Measurements from ENCODE around the gene TMEM132D. TPM values are rescaled to one million over a fixed set of nuclear protein-coding genes. Genes with fewer than 3 reads are reported as not detected.

Gene TMEM132D
- polyA plus RNA-seq, 1 experiment: 0.02 TPM

GRCh38 chr12:129102233-129102632 is 801.6 kb downstream of the TMEM132D start:
- ChIA-PET CTCF (no interaction called here), POLR2A (no interaction called here)
- no peak for DNase-seq (ENCODE audit: low read depth)
- TF ChIP-seq, protein P1, sequence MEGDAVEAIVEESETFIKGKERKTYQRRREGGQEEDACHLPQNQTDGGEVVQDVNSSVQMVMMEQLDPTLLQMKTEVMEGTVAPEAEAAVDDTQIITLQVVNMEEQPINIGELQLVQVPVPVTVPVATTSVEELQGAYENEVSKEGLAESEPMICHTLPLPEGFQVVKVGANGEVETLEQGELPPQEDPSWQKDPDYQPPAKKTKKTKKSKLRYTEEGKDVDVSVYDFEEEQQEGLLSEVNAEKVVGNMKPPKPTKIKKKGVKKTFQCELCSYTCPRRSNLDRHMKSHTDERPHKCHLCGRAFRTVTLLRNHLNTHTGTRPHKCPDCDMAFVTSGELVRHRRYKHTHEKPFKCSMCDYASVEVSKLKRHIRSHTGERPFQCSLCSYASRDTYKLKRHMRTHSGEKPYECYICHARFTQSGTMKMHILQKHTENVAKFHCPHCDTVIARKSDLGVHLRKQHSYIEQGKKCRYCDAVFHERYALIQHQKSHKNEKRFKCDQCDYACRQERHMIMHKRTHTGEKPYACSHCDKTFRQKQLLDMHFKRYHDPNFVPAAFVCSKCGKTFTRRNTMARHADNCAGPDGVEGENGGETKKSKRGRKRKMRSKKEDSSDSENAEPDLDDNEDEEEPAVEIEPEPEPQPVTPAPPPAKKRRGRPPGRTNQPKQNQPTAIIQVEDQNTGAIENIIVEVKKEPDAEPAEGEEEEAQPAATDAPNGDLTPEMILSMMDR (IDR thresholded peaks at IDR 0.05; ENCODE audit: insufficient read depth, low read depth, low read length): no peak
- no peak overlapping the region for H3K4me3 ChIP-seq (ENCODE audit: low read depth, low read length)
- no peaks in the 10 kb centered on the region for H3K36me3 ChIP-seq (ENCODE audit: control insufficient read depth, insufficient read depth, low read length)
- H3K27me3 ChIP-seq (ENCODE audit: control insufficient read depth, insufficient read depth, low read length): no peaks in the 10 kb centered on the region

GRCh38 chr12:129101816-129102215 is 802.0 kb downstream of the TMEM132D start:
- Histone ChIP-seq H3K36me3 (ENCODE audit: control insufficient read depth, insufficient read depth, low read length) (no peaks in the 10 kb centered on the region), H3K27me3 (ENCODE audit: control insufficient read depth, insufficient read depth, low read length) (no peaks in the 10 kb centered on the region), H3K4me3 (ENCODE audit: low read depth, low read length) (no peak overlapping the region)
- DNase-seq (ENCODE audit: low read depth): no peak
- ChIA-PET POLR2A (no interaction called here), CTCF (no interaction called here)
- TF ChIP-seq, protein P1 (IDR thresholded peaks at IDR 0.05; ENCODE audit: insufficient read depth, low read depth, low read length): no peak

DNA sequence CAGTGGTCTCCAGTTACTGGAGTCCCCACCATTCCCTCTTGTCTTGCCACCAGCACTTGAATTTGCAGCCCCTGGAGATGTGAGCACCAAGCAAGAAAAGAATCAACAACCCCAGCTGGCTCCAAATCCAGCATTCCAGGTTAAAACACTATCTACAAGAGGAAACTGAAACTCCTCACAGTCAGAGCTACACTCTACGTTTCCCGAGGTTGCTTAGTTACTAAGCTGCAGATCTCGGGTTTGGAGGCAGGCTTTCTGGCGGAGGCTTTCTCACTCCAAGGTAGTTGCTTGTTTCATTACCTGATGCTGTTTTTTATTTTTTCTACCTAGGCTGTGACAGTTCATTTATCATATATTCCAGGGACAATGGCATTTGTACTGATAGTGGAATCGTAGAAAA is 802.4 kb downstream of the TMEM132D start:
- H3K36me3 ChIP-seq (ENCODE audit: control insufficient read depth, insufficient read depth, low read length): no peaks in the 10 kb centered on the region
- POLR2A ChIA-PET: no interaction called here
- no peak overlapping the region for H3K4me3 ChIP-seq (ENCODE audit: low read depth, low read length)
- CTCF ChIA-PET: no interaction called here
- no peak for DNase-seq (ENCODE audit: low read depth)
- TF ChIP-seq, protein P1 (IDR thresholded peaks at IDR 0.05; ENCODE audit: insufficient read depth, low read depth, low read length): no peak
- no peaks in the 10 kb centered on the region for H3K27me3 ChIP-seq (ENCODE audit: control insufficient read depth, insufficient read depth, low read length)

DNA sequence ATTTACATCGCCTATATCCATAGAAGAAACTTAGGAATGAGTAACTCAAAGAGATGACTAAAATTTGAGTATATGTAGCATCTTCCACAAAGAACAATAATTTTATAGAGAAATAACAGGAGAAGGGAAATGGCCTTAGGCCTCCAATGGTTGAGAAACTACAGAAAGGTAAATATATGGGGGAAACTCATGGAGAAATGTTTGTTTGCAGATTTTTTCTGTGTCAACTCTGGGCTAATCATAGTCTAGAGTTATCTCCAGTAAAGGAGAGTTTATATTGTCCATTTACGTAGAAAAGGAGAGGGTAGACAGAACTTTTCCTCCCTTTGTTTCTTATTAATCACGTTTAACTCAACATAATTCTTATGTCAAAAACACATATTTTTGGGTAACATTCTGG is 806.4 kb downstream of the TMEM132D start:
- H3K36me3 ChIP-seq (ENCODE audit: control insufficient read depth, insufficient read depth, low read length): no peaks in the 10 kb centered on the region
- CTCF ChIA-PET: interaction anchor here (0.5 kb wide), 1 partner anchor 48 kb away, joined by 3 read pairs; no protein-coding TSS in a partner anchor
- TF ChIP-seq, protein P1 (IDR thresholded peaks at IDR 0.05; ENCODE audit: insufficient read depth, low read depth, low read length): no peak
- H3K4me3 ChIP-seq (ENCODE audit: low read depth, low read length): no peak overlapping the region
- DNase-seq (ENCODE audit: low read depth): no peak
- H3K27me3 ChIP-seq (ENCODE audit: control insufficient read depth, insufficient read depth, low read length): no peaks in the 10 kb centered on the region
- POLR2A ChIA-PET: no interaction called here

DNA sequence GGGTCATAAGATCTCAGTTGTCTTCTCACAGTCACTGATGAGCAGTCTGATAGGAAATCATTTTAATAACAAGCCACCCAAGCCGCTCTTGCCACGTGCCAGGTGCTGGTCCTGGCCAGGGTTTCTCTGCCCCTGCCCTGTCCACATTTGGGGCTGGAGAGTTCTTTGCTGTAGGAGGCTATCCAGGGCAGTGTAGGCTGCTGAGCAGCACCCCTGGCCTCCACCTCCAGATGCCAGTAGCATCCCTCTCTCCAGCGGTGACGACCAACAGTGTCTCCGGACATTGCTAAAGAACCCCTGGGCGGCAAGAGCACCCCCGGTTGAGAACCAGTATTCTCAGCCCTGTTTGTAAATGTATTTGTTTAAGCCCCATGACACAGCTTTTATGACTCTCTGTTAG is 806.9 kb downstream of the TMEM132D start:
- POLR2A ChIA-PET: no interaction called here
- no peak for DNase-seq (ENCODE audit: low read depth)
- no peaks in the 10 kb centered on the region for H3K27me3 ChIP-seq (ENCODE audit: control insufficient read depth, insufficient read depth, low read length)
- H3K4me3 ChIP-seq (ENCODE audit: low read depth, low read length): no peak overlapping the region
- no peaks in the 10 kb centered on the region for H3K36me3 ChIP-seq (ENCODE audit: control insufficient read depth, insufficient read depth, low read length)
- TF ChIP-seq, protein P1 (IDR thresholded peaks at IDR 0.05; ENCODE audit: insufficient read depth, low read depth, low read length): no peak
- CTCF ChIA-PET: no interaction called here
